RWPE1 (cell line): ENCODE data around the gene CDC25A.
"Not testable (repeated sequence)": the region's sequence is repeated elsewhere in the genome, so short reads cannot be mapped to it uniquely, and the experiment has no call there.

Experiments
- CTCF ChIA-PET: fragments of 350-600 bp; sonication (Branson Sonifier 250); formaldehyde crosslinking; extraction: SDS; loops from one replicate; lab custom pipeline; 2021; lab: Yijun Ruan, JAX
- POLR2A ChIA-PET: fragments of 400-600 bp; formaldehyde crosslinking; extraction: SDS; loops from one replicate; lab custom pipeline; 2020; ENCODE audit warnings: antibody characterized with exemption; ENCODE audit not compliant: low non-redundant PET; lab: Yijun Ruan, JAX
- DNase-seq: peaks from one replicate; pipeline ENCODE4 v3.0.0; 2012; ENCODE audit warnings: low spot score
- H3K27ac ChIP-seq: fragments of 450-650 bp; 2 replicates; pipeline ENCODE4 v1.5.1; 2017
- TF ChIP-seq, protein P1 (sequence below): fragments of 450-650 bp; conservative IDR thresholded peaks from 2 replicates; pipeline ENCODE4 v1.5.1; 2017; ENCODE audit warnings: low read depth, mild to moderate bottlenecking

CDC25A gene

GRCh38 chr3:48215876-48216275 lies 27.7 kb upstream of the CDC25A start:
- CTCF ChIA-PET: interaction anchor here (0.5 kb wide), 1 partner anchor 1026 kb away, joined by 3 read pairs; no protein-coding TSS in a partner anchor
- no peak for DNase-seq
- no peak overlapping the region for H3K27ac ChIP-seq
- POLR2A ChIA-PET: no interaction called here
- TF ChIP-seq, protein P1, sequence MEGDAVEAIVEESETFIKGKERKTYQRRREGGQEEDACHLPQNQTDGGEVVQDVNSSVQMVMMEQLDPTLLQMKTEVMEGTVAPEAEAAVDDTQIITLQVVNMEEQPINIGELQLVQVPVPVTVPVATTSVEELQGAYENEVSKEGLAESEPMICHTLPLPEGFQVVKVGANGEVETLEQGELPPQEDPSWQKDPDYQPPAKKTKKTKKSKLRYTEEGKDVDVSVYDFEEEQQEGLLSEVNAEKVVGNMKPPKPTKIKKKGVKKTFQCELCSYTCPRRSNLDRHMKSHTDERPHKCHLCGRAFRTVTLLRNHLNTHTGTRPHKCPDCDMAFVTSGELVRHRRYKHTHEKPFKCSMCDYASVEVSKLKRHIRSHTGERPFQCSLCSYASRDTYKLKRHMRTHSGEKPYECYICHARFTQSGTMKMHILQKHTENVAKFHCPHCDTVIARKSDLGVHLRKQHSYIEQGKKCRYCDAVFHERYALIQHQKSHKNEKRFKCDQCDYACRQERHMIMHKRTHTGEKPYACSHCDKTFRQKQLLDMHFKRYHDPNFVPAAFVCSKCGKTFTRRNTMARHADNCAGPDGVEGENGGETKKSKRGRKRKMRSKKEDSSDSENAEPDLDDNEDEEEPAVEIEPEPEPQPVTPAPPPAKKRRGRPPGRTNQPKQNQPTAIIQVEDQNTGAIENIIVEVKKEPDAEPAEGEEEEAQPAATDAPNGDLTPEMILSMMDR: no peak

- ChIA-PET POLR2A (no interaction called here), CTCF (no interaction called here)
- TF ChIP-seq, protein P1: no peak
- DNase-seq: no peak
- no peak overlapping the region for H3K27ac ChIP-seq
Observed at GRCh38 chr3:48215466-48215865, 27.2 kb upstream of the CDC25A start.

DNA sequence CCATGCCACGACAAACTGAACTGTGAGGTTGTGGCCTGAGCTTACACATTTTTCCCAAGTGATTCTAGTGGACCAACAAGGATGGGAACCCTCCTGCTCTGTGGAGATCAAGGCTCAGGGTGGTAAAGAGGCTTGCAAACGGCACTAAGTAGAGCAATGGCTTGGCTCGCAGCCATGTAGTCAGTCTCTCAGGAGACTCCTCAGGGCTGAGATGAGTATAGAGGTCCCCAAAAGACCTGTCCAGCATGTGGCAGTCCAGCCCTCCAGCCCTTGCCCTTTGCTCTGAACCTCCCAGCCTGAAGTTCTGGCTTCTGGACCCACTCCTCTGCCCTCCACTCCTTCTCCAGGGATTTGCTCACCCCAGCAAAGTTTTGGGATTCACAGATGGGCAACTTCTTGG lies 26.8 kb upstream of the CDC25A start:
- no peak overlapping the region for H3K27ac ChIP-seq
- DNase-seq: no peak
- TF ChIP-seq, protein P1: no peak
- ChIA-PET CTCF (interaction anchor here (0.6 kb wide), 1 partner anchor 642 kb away, joined by 3 read pairs; no protein-coding TSS in a partner anchor), POLR2A (no interaction called here)

DNA sequence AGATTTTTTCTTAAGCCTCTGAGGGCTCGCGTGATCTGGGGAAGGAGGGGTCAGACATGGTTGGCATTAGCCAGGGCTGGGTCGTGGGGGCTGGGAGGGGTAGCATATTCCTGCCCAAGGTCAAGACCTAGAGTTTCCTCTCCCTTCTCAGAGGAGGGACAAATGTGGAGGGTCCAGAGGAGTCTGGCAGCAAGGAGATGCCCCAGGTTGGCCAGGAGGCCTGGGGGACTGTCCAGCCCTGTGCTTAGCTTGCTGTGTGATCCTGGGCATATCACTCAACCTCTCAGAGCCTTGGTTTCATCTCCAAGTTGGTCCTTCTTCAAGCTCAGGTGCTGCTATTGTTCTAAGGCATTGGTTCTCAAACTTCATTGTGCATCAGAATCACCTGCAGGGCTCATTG lies 26.0 kb upstream of the CDC25A start:
- ChIA-PET POLR2A (no interaction called here), CTCF (interaction anchor here (0.6 kb wide), 1 partner anchor 643 kb away, joined by 3 read pairs; no protein-coding TSS in a partner anchor)
- TF ChIP-seq, protein P1: no peak
- DNase-seq: no peak
- H3K27ac ChIP-seq: no peak overlapping the region

DNA sequence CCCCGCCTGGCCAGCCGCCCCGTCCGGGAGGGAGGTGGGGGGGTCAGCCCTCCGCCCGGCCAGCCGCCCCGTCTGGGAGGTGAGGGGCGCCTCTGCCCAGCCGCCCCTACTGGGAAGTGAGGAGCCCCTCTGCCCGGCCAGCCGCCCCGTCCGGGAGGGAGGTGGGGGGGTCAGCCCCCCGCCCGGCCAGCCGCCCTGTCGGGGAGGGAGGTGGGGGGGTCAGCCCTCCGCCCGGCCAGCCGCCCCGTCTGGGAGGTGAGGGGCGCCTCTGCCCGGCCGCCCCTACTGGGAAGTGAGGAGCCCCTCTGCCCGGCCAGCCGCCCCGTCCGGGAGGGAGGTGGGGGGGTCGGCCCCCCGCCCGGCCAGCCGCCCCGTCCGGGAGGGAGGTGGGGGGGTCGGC lies 23.6 kb upstream of the CDC25A start:
- CTCF ChIA-PET: not testable (repeated sequence)

GRCh38 chr3:48210534-48210933 lies 22.3 kb upstream of the CDC25A start:
- DNase-seq, POLR2A ChIA-PET, CTCF ChIA-PET, H3K27ac ChIP-seq: not testable (repeated sequence)

More for the DNA sequence above, 23.6 kb upstream of the CDC25A start:
- H3K27ac ChIP-seq, DNase-seq, POLR2A ChIA-PET: not testable (repeated sequence)

- ChIA-PET POLR2A (no interaction called here), CTCF (no interaction called here)
Observed at GRCh38 chr3:48209445-48209844, 21.2 kb upstream of the CDC25A start.

More at GRCh38 chr3:48209445-48209844, 21.2 kb upstream of the CDC25A start:
- H3K27ac ChIP-seq: no peak overlapping the region
- DNase-seq: no peak
- TF ChIP-seq, protein P1: no peak
